ENCODE results near the gene CDRT15.
"Not testable (repeated sequence)": the region's sequence is repeated elsewhere in the genome, so short reads cannot be mapped to it uniquely, and the experiment has no call there.

Gene CDRT15

DNA sequence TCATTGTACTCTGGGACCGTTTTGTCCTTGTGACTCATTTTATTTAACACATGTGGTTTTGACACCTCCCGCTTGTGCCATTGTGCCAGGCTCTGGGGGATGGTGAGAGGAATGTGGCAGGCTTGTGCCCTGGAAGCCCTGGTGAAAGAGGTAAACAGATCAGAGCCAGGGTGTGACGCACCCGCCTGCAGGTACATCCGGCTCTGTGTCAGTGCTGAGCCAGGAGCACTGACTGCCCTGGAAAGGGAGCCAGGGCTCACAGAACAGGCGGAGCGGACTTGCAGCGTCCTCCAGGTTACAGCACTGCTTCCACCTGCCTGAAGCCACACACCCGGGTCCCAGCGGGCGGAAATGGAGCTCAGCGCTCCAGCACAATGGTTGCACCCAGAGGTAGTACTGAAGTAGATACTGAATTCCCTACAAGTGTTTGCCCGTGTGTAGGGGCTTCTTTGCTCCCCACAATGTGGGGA is 30.6 kb downstream of the CDRT15 start:
- DNase-seq, result no peak

DNA sequence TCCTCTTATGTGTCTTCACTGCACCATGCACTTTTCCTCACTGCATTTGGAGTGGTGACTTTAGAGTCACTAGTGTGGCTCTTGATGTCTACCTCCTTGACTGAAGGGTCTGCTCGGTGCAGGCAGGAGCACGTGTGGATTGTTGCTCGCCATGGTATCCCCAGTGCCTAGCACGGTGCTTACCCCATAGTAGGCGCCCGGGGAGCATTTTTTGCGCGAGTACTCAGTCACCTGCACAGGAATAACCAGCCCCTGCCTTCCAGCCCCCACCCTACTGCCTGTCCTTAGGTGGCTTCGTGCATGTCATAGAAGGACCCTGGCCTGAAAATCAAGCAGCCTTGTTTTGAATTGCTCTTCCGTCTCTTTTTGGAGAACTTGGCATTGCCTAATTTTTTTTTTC is 31.3 kb downstream of the CDRT15 start:
- DNase-seq, result no peak

DNA sequence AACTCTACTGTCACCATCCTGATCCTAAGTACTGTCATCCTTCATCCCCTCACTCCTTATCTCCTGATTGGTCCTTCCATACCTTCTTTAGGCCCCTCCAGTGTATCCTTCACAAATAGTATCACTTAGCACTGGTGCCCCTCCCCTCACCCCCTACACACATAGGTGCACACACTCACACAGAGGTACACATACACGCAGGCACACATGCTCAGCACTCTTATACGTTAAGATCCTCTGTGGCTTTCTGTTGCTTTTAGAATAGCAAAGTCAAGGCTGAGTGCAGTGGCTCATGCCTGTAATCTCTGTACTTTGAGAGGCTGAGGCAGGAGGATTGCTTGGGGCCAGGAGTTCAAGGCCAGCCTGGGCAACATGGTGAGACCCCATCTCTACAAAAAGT is 32.1 kb downstream of the CDRT15 start:
- DNase-seq, result no peak

DNA sequence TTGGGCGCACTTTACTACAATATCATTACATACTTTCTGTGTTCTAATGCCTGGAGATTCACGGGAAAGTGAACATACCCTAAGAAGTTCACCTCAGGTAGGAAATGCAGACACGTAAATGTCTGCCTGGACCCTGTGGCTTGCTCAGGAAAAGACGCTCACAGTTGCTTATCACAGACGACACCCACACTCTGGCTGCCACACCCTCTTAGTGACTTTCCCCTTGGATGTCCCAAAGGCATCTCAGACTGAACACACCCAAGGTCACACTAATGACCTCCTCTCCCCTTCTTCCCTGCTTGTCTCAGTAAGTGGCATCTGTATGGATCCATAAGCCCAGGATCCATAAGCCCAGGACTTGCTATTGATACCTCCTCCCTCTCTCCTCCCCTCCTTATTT is 32.6 kb downstream of the CDRT15 start:
- no peak for DNase-seq

DNA sequence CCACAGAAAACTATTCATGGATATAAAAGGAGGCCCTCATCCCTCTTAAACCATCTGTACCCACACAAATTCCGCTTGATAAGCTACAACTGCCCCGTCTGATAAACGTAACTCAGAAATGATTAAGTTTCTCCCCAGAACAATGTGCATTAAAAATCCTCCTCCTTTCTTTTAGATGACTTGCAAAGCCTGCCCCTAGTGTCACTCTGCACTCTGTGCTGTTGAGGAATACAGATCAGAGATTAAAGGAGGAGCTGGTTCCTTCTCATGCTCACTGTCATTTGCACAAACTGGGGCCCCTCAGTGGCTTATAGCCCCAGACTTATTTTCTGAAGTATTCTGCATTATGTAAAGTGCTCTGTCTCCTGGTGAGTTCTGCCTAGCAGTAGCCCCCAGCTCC is 33.3 kb downstream of the CDRT15 start:
- no peak for DNase-seq

DNA sequence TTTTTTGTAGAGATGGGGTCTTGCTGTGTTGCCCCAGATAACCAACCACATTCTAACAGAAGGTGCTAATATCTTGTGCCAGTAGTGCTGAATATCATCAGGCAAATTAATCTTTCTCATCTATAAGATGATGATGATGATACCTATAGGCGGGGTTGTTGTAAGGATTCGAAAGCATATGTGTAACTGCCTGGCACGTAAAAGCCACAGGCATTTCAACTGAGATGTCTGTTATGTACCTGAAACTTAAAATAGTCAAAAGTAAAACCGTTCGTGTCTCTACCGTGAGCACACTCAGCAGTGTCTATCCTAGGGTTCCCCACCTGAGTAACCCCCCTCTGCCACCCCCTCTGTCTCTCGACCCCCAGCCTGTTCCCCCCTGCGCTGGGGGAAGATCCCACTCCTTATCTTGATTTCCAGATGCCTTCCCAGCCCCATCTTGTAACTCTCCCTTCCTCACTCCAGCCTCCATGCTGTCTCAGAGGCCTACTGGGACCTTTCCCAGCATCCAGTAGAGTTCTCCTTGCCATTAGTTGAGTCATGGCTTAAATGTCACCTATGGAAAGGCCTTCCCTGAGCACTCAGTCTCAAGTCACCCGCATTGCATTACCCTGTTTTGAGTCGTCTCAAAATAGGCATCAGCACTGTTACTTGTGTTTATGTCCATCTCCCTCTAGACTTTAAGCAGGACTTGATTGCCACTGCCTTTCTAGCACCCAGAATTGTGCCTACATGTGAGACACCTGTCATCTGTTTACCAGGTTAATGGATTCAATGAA is 34.1 kb downstream of the CDRT15 start:
- DNase-seq, result no peak

DNA sequence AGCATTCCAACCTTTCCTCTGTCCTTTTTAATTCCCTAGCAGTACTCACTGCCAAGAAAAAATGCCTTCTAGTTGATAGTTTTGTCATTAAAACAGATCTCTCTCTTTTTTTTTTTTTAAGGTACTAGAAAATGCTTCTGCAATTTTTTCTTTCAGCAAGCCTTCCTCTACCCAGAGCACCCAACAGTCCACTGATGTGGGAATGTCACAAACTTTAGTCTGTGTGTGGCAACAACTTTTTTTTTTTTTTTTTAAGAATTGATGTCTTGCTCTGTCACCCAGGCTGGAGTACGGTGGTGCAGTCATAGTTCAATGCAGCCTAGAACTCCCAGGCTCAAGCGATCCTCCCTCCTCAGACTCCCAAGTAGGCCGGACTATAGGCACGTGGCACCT is 34.7 kb downstream of the CDRT15 start:
- no peak for DNase-seq

GRCh38 chr17:14201021-14201987 is 35.4 kb downstream of the CDRT15 start:
- DNase-seq, result no peak

GRCh38 chr17:14200354-14200753 is 36.3 kb downstream of the CDRT15 start:
- DNase-seq, result no peak

GRCh38 chr17:14199601-14200000 is 37.1 kb downstream of the CDRT15 start:
- no peak for DNase-seq

GRCh38 chr17:14198575-14198974 is 38.1 kb downstream of the CDRT15 start:
- no peak for DNase-seq

GRCh38 chr17:14198013-14198412 is 38.6 kb downstream of the CDRT15 start:
- peak; percentile 93 for DNase-seq

DNA sequence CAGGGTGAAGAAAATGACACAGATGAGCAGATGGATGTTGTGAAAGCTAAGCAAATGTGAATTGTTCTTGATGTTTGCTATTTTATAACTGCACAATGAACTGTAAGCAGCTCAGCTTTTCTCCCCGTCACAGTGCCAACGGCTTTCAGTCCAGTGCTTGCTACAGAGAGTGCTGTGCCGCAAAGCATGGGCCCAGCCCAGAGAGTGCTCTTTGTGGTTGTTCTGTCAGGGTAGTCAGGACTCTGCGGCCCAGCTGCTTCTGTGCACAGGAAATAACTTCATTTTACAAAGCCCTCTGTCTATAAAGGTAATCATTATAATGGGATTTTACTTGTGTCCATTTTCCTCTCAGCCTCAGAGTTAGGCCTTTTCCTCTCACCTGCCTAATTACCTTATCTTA is 39.1 kb downstream of the CDRT15 start:
- no peak for DNase-seq

DNA sequence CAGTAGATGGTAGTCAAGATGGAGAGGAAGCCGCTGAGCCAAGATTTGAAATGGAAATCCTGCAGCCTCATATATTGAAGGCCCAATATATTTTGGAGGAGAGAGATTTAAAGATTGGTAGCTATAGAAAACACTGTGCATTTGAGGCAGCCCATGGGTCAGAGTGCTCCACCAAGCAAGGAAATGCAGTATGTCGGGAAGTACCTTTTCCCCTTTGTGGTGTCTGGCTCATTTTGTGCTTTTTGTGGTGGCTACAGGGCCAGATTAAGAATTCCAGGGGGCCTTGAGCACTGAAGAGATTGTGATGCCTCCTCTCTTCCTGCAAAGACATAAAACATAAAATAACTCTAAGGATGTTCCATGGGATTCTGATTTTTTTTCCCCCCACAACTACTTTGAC is 39.6 kb downstream of the CDRT15 start:
- DNase-seq, result no peak

- no peak for DNase-seq
Observed at GRCh38 chr17:14196377-14196997, 40.2 kb downstream of the CDRT15 start.

- DNase-seq, result not testable (repeated sequence)
Observed at GRCh38 chr17:14192636-14193344, 43.9 kb downstream of the CDRT15 start.

- DNase-seq, result not testable (repeated sequence)
Observed at GRCh38 chr17:14192039-14192438, 44.6 kb downstream of the CDRT15 start.

- not testable (repeated sequence) for DNase-seq
Observed at GRCh38 chr17:14191469-14191868, 45.2 kb downstream of the CDRT15 start.

GRCh38 chr17:14190774-14191173 is 45.9 kb downstream of the CDRT15 start:
- DNase-seq, result not testable (repeated sequence)

DNA sequence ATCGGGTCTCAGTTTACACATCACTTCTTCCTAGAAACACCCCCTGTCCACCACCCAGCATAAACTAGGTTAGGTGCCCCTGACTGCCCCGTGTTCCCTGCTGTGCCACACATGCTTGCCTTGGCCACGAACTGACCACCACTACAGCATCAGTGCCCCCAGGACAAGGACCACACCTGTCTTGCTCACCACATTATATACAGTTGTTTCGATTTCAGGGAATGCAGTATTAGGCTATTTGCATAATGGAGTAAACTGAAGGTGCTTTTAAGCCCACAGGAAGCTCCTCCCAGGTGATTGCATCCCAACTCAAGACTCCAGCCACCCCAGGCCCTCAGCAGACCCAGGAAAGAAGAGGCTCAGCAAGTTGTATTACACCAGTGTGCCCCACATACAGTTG is 50.2 kb downstream of the CDRT15 start:
- not testable (repeated sequence) for DNase-seq
